K562 (cell line): ENCODE data around the gene KIF7.

ENCODE experiments used
- EP300 ChIP-seq: IDR thresholded peaks from 2 replicates; pipeline ENCODE4 v1.6.1; 2012; ENCODE audit warnings: low read length, improper control_type of control experiment
- FOXJ3 ChIP-seq: sonication (generic); formaldehyde crosslinking; IDR thresholded peaks from 2 replicates; pipeline ENCODE4 v1.4.0; 2020; ENCODE audit warnings: mild to moderate bottlenecking, missing genetic modification reagents
- HDAC2 ChIP-seq: fragments of 450-650 bp; IDR thresholded peaks from 2 replicates; pipeline ENCODE4 v1.6.1; 2016; ENCODE audit warnings: mild to moderate bottlenecking
- PCBP1 ChIP-seq: fragments of 200-400 bp; formaldehyde crosslinking; IDR thresholded peaks from 2 replicates; pipeline ENCODE4 v1.6.1; 2018; ENCODE audit warnings: mild to moderate bottlenecking, low read depth, low read length; ENCODE audit not compliant: poor library complexity, severe bottlenecking
- RBM39 ChIP-seq: fragments of 200-400 bp; formaldehyde crosslinking; optimal IDR thresholded peaks from 2 replicates; pipeline ENCODE3; 2018; ENCODE audit warnings: low read depth, low read length
- SIN3A ChIP-seq, 2 experiments: fragments of 150-350 bp in 1 of 2; IDR thresholded peaks; 2 replicates each; pipeline ENCODE4 v1.6.1; 2011 to 2016; ENCODE audit warnings: borderline replicate concordance in 2 of 2, low read depth in 2 of 2, low read length in 2 of 2, mild to moderate bottlenecking in 2 of 2, moderate library complexity in 2 of 2; ENCODE audit not compliant: control insufficient read depth in 1 of 2
- STAT5B ChIP-seq: fragments of 250-450 bp; sonication (Bioruptor Pico); IDR thresholded peaks from 2 replicates; pipeline ENCODE4 v1.8.0; 2021; ENCODE audit warnings: mild to moderate bottlenecking, inconsistent platforms
- TAF1 ChIP-seq: IDR thresholded peaks from 2 replicates; pipeline ENCODE4 v1.6.1; 2011; ENCODE audit warnings: mild to moderate bottlenecking, low read length, moderate library complexity; ENCODE audit not compliant: insufficient read depth, control insufficient read depth, severe bottlenecking; ENCODE audit errors: extremely low read depth
- ZBTB8A ChIP-seq: fragments of 450-650 bp; IDR thresholded peaks from 2 replicates; pipeline ENCODE4 v1.6.1; 2018; ENCODE audit warnings: mild to moderate bottlenecking, moderate library complexity; ENCODE audit not compliant: partially characterized antibody
- ZNF134 ChIP-seq: fragments of 250-450 bp; sonication (Bioruptor Pico); conservative IDR thresholded peaks from 2 replicates; pipeline ENCODE4 v1.4.0; 2020
- TF ChIP-seq, protein P1 (sequence below), 3 experiments: IDR thresholded peaks in 2 of 3; conservative IDR thresholded peaks in 1 of 3; 2 replicates each; pipeline ENCODE4 v1.5.1; 2011 to 2012; ENCODE audit warnings: low read length in 3 of 3, mild to moderate bottlenecking in 3 of 3, control low read depth in 2 of 3, improper control_type of control experiment in 1 of 3, inconsistent platforms in 1 of 3, low read depth in 1 of 3, mixed read lengths in 1 of 3, moderate library complexity in 1 of 3; ENCODE audit not compliant: insufficient read depth in 2 of 3
- TF ChIP-seq, protein P2 (sequence below): fragments of 250-450 bp; sonication (Bioruptor Pico); IDR thresholded peaks from 2 replicates; pipeline ENCODE4 v1.8.0; 2022; ENCODE audit warnings: moderate library complexity, mild to moderate bottlenecking, inconsistent platforms
- TF ChIP-seq, protein P3 (sequence below): sonication (generic); formaldehyde crosslinking; IDR thresholded peaks from 2 replicates; pipeline ENCODE4 v1.8.0; 2022; ENCODE audit warnings: mild to moderate bottlenecking, missing genetic modification reagents
- TF ChIP-seq, protein P4 (sequence below), 2 experiments: fragments of 450-650 bp in 1 of 2; sonication (generic) in 1 of 2; formaldehyde crosslinking in 1 of 2; IDR thresholded peaks; 2 replicates each; pipeline versions ENCODE4 v1.7.1 to v1.9.0; 2016 to 2022; ENCODE audit warnings: inconsistent platforms in 1 of 2, mild to moderate bottlenecking in 1 of 2, missing genetic modification reagents in 1 of 2

DNA sequence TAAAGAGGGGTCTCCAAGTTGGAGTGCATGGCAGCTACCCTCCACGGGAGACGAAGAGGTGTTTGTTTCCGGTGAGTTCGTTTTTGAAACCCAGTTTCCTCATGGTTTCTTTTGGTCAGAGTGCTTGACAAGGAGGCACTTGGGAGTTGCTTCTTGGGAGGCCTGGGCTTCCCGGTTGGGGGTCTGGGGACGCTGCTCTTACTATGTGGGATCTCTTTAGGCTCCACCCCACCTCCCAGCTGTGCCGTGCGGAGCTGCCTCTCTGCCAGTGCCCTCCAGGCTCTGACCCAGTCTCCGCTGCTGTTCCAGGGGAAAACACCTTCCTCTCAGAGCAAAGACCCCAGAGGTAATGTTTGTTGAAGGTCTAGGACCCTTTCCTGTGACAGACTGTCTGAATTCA lies 29.6 kb downstream of the KIF7 start:
- TF ChIP-seq STAT5B (CRISPR knock-in tag) (no peak), FOXJ3 (CRISPR knock-in tag) (no peak), RBM39 (no peak), HDAC2 (no peak), SIN3A (IDR thresholded peaks at IDR 0.05; ENCODE audit: borderline replicate concordance in 2 of 2, control insufficient read depth in 1 of 2, low read depth in 2 of 2, low read length in 2 of 2) (no peak), ZNF134 (no peak), TAF1 (no peak), EP300 (no peak), ZBTB8A (no peak), PCBP1 (no peak)
- TF ChIP-seq, protein P1, sequence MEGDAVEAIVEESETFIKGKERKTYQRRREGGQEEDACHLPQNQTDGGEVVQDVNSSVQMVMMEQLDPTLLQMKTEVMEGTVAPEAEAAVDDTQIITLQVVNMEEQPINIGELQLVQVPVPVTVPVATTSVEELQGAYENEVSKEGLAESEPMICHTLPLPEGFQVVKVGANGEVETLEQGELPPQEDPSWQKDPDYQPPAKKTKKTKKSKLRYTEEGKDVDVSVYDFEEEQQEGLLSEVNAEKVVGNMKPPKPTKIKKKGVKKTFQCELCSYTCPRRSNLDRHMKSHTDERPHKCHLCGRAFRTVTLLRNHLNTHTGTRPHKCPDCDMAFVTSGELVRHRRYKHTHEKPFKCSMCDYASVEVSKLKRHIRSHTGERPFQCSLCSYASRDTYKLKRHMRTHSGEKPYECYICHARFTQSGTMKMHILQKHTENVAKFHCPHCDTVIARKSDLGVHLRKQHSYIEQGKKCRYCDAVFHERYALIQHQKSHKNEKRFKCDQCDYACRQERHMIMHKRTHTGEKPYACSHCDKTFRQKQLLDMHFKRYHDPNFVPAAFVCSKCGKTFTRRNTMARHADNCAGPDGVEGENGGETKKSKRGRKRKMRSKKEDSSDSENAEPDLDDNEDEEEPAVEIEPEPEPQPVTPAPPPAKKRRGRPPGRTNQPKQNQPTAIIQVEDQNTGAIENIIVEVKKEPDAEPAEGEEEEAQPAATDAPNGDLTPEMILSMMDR (IDR thresholded peaks at IDR 0.05 in 2 of 3, conservative IDR thresholded peaks at IDR 0.05 in 1 of 3; ENCODE audit: insufficient read depth in 2 of 3, low read depth in 1 of 3, low read length in 3 of 3), result no peak
- TF ChIP-seq, protein P2, sequence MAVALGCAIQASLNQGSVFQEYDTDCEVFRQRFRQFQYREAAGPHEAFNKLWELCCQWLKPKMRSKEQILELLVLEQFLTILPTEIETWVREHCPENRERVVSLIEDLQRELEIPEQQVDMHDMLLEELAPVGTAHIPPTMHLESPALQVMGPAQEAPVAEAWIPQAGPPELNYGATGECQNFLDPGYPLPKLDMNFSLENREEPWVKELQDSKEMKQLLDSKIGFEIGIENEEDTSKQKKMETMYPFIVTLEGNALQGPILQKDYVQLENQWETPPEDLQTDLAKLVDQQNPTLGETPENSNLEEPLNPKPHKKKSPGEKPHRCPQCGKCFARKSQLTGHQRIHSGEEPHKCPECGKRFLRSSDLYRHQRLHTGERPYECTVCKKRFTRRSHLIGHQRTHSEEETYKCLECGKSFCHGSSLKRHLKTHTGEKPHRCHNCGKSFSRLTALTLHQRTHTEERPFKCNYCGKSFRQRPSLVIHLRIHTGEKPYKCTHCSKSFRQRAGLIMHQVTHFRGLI (CRISPR knock-in tag), result no peak
- TF ChIP-seq, protein P3, sequence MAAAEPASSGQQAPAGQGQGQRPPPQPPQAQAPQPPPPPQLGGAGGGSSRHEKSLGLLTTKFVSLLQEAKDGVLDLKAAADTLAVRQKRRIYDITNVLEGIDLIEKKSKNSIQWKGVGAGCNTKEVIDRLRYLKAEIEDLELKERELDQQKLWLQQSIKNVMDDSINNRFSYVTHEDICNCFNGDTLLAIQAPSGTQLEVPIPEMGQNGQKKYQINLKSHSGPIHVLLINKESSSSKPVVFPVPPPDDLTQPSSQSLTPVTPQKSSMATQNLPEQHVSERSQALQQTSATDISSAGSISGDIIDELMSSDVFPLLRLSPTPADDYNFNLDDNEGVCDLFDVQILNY, result no peak
- TF ChIP-seq, protein P4, sequence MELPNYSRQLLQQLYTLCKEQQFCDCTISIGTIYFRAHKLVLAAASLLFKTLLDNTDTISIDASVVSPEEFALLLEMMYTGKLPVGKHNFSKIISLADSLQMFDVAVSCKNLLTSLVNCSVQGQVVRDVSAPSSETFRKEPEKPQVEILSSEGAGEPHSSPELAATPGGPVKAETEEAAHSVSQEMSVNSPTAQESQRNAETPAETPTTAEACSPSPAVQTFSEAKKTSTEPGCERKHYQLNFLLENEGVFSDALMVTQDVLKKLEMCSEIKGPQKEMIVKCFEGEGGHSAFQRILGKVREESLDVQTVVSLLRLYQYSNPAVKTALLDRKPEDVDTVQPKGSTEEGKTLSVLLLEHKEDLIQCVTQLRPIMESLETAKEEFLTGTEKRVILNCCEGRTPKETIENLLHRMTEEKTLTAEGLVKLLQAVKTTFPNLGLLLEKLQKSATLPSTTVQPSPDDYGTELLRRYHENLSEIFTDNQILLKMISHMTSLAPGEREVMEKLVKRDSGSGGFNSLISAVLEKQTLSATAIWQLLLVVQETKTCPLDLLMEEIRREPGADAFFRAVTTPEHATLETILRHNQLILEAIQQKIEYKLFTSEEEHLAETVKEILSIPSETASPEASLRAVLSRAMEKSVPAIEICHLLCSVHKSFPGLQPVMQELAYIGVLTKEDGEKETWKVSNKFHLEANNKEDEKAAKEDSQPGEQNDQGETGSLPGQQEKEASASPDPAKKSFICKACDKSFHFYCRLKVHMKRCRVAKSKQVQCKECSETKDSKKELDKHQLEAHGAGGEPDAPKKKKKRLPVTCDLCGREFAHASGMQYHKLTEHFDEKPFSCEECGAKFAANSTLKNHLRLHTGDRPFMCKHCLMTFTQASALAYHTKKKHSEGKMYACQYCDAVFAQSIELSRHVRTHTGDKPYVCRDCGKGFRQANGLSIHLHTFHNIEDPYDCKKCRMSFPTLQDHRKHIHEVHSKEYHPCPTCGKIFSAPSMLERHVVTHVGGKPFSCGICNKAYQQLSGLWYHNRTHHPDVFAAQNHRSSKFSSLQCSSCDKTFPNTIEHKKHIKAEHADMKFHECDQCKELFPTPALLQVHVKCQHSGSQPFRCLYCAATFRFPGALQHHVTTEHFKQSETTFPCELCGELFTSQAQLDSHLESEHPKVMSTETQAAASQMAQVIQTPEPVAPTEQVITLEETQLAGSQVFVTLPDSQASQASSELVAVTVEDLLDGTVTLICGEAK (IDR thresholded peaks at IDR 0.05), result no peak
- TF ChIP-seq, protein P4 (CRISPR knock-in tag; IDR thresholded peaks at IDR 0.05), result no peak
